PFSK-1 (cell line): ENCODE data around the gene SLC13A2.

Experiments used
- POLR2AphosphoS5 ChIP-seq: IDR thresholded peaks from 2 replicates; pipeline ENCODE4 v1.6.1; 2012; ENCODE audit warnings: low read depth, mild to moderate bottlenecking, control low read depth, low read length, moderate library complexity
- SIN3A ChIP-seq: IDR thresholded peaks from 2 replicates; pipeline ENCODE4 v1.6.1; 2012; ENCODE audit warnings: mild to moderate bottlenecking, low read length, moderate library complexity, borderline replicate concordance; ENCODE audit not compliant: insufficient read depth
- TAF1 ChIP-seq: IDR thresholded peaks from 2 replicates; pipeline ENCODE4 v1.6.1; 2012; ENCODE audit warnings: low read length, control low read depth, borderline replicate concordance; ENCODE audit not compliant: insufficient read depth
- TF ChIP-seq, protein P1 (sequence below), 2 experiments: IDR thresholded peaks; 2 replicates each; pipeline versions ENCODE4 v1.6.1 to v1.8.0; 2011 to 2012; ENCODE audit warnings: low read depth in 2 of 2, low read length in 2 of 2, control low read depth in 1 of 2, inconsistent platforms in 1 of 2, mild to moderate bottlenecking in 1 of 2, moderate library complexity in 1 of 2; ENCODE audit not compliant: insufficient read depth in 1 of 2

GRCh38 chr17:28480278-28480677 is 6.8 kb downstream of the SLC13A2 start:
- TF ChIP-seq, protein P1, sequence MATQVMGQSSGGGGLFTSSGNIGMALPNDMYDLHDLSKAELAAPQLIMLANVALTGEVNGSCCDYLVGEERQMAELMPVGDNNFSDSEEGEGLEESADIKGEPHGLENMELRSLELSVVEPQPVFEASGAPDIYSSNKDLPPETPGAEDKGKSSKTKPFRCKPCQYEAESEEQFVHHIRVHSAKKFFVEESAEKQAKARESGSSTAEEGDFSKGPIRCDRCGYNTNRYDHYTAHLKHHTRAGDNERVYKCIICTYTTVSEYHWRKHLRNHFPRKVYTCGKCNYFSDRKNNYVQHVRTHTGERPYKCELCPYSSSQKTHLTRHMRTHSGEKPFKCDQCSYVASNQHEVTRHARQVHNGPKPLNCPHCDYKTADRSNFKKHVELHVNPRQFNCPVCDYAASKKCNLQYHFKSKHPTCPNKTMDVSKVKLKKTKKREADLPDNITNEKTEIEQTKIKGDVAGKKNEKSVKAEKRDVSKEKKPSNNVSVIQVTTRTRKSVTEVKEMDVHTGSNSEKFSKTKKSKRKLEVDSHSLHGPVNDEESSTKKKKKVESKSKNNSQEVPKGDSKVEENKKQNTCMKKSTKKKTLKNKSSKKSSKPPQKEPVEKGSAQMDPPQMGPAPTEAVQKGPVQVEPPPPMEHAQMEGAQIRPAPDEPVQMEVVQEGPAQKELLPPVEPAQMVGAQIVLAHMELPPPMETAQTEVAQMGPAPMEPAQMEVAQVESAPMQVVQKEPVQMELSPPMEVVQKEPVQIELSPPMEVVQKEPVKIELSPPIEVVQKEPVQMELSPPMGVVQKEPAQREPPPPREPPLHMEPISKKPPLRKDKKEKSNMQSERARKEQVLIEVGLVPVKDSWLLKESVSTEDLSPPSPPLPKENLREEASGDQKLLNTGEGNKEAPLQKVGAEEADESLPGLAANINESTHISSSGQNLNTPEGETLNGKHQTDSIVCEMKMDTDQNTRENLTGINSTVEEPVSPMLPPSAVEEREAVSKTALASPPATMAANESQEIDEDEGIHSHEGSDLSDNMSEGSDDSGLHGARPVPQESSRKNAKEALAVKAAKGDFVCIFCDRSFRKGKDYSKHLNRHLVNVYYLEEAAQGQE (IDR thresholded peaks at IDR 0.05; ENCODE audit: insufficient read depth in 1 of 2, low read depth in 2 of 2, low read length in 2 of 2): no peak
- no peak for TF ChIP-seq POLR2AphosphoS5
- TF ChIP-seq SIN3A: no peak
- TF ChIP-seq TAF1: no peak
